ENCODE results near the gene KRT28. TPM values are rescaled to one million over a fixed set of nuclear protein-coding genes. Genes with fewer than 3 reads are reported as not detected.

KRT28 gene
- total and polyA plus RNA-seq, 2 donors from 2014 or later = not detected

DNA sequence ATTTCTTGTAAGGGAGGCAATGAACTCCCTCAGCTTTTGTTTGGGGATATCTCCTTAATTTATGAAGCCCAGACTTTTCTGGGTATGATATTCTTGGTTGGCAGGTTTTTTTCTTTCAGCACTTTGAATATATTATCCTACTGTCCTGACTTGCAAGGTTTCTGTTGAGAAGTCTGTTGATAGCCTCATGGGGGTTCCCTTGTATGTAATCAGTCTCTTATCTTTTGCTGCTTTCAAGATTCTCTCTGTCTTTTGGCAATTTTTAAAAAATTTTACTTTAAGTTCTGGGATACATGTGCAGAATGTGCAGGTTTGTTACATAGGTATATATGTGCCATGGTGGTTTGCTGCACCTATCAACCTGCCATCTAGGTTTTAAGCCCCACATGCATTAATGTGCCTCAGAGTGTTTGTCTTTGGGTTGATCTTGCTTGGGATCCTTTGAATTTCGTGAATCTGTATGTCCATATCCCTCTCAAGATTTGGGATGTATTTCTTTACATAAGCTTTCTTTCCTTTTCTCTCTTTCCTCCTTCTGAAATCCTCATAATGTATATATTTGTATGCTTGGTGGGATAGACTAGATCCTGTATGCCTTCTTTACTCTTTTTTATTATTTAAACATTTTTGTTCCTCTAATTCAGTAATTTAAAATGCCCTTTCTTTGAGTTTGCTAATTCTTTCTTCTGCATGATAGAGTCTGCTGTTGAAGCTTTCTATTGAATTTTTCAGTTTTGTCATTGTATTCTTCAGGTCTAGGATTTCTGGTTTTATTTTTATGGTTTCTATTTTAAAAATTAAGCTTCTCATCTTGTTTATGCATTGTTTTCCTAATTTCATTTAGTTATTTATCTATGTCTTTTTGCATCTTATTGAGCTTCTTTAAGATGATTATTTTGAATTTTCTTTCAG is 39.4 kb downstream of the KRT28 start:
- H3K36me3 ChIP-seq (ENCODE audit: control insufficient read depth in 2 of 3, insufficient read depth in 3 of 3, low read length in 3 of 3) = no peaks in the 10 kb centered on the region
- H3K9ac ChIP-seq (ENCODE audit: low read length in 3 of 3) = no peak overlapping the region
- intact Hi-C loops (cut with DNase I) = no loop called here
- FAIRE-seq (no peak), DNase-seq (no peak)
- H3K27me3 ChIP-seq (ENCODE audit: control insufficient read depth, insufficient read depth, low read length) = no peaks in the 10 kb centered on the region
- no peak overlapping the region for H3K27ac ChIP-seq (ENCODE audit: low read depth in 2 of 2, low read length in 2 of 2)
- no peak overlapping the region for H3K4me3 ChIP-seq (ENCODE audit: low read length in 3 of 3)
- H3K9me3 ChIP-seq (ENCODE audit: control insufficient read depth in 2 of 3, insufficient read depth in 1 of 3, low read length in 3 of 3) = peaks cover 2 to 24% (median 2%) of the 10 kb centered on the region in 3 donors
- TF ChIP-seq, protein P1, sequence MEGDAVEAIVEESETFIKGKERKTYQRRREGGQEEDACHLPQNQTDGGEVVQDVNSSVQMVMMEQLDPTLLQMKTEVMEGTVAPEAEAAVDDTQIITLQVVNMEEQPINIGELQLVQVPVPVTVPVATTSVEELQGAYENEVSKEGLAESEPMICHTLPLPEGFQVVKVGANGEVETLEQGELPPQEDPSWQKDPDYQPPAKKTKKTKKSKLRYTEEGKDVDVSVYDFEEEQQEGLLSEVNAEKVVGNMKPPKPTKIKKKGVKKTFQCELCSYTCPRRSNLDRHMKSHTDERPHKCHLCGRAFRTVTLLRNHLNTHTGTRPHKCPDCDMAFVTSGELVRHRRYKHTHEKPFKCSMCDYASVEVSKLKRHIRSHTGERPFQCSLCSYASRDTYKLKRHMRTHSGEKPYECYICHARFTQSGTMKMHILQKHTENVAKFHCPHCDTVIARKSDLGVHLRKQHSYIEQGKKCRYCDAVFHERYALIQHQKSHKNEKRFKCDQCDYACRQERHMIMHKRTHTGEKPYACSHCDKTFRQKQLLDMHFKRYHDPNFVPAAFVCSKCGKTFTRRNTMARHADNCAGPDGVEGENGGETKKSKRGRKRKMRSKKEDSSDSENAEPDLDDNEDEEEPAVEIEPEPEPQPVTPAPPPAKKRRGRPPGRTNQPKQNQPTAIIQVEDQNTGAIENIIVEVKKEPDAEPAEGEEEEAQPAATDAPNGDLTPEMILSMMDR (IDR thresholded peaks at IDR 0.05; ENCODE audit: borderline replicate concordance, extremely low read depth, insufficient read depth) = no peak
- no peaks in the 10 kb centered on the region for H3K4me1 ChIP-seq (ENCODE audit: control insufficient read depth in 2 of 3, insufficient read depth in 2 of 3, low read depth in 1 of 3, low read length in 3 of 3)

DNA sequence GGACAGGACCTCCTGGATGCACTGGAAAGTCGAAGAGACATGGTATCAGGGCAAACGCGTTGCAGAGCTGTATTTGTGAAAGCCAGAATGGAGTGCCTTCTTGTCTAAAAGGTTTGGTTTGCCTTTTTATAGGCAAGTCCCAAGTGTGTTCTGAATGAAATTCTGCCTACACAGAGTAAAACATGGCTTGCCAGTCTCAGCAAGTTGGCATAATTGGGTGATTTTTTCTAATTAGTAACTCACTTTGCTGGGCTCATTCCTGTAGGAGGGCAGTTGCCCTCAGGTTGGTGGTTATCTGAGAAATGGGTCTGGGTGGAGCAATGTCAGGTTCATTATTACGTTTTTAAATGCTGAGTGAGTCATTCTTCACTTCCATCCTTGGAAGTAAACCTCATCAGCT is 44.5 kb downstream of the KRT28 start, which contains the start of gene KRT25:
TSS of gene KRT25 (minus strand) at position 101 of the 400 bp plus-strand sequence. CDS start at position 41, 60 bp downstream.
- H3K4me3 ChIP-seq (ENCODE audit: low read length in 3 of 3) = no peak within 1 kb of the TSS
- peaks cover 0 to 5% (median 2%) of the 10 kb centered on the region in 3 donors for H3K9me3 ChIP-seq (ENCODE audit: control insufficient read depth in 2 of 3, insufficient read depth in 1 of 3, low read length in 3 of 3)
- H3K4me1 ChIP-seq (ENCODE audit: control insufficient read depth in 2 of 3, insufficient read depth in 2 of 3, low read depth in 1 of 3, low read length in 3 of 3) = no peaks in the 10 kb centered on the region
- no peak for FAIRE-seq
- no peak within 1 kb of the TSS for H3K9ac ChIP-seq (ENCODE audit: low read length in 3 of 3)
- TF ChIP-seq, protein P1 (IDR thresholded peaks at IDR 0.05; ENCODE audit: borderline replicate concordance, extremely low read depth, insufficient read depth) = no peak
- no peak for DNase-seq
- no peak within 1 kb of the TSS for H3K27ac ChIP-seq (ENCODE audit: low read depth in 2 of 2, low read length in 2 of 2)
- intact Hi-C loops (cut with DNase I) = no loop called here
- H3K27me3 ChIP-seq (ENCODE audit: control insufficient read depth, insufficient read depth, low read length) = no peaks in the 10 kb centered on the region
- H3K36me3 ChIP-seq (ENCODE audit: control insufficient read depth in 2 of 3, insufficient read depth in 3 of 3, low read length in 3 of 3) = no peaks in the 10 kb centered on the region

DNA sequence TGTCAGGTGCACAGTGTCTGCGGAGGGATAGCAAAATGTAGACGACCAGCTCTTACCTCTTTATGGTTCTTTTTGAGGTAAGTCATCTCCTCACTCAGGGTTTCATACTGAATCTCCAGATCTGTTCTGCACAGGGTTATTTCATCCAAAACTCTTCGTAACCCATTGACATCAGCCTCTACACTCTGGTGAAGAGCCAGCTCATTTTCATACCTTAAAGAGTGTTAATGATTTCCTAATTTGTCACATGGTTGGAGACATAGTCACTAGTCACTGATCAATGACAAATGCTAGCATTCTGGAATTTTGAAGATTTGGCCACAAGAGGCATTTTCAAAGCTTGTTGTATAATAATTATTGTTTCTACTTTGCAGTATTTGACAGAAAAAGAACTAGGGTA is 46.0 kb downstream of the KRT28 start:
- Histone ChIP-seq H3K27ac (ENCODE audit: low read depth in 2 of 2, low read length in 2 of 2) (no peak overlapping the region), H3K9me3 (ENCODE audit: control insufficient read depth in 2 of 3, insufficient read depth in 1 of 3, low read length in 3 of 3) (no peaks in the 10 kb centered on the region), H3K27me3 (ENCODE audit: control insufficient read depth, insufficient read depth, low read length) (no peaks in the 10 kb centered on the region), H3K36me3 (ENCODE audit: control insufficient read depth in 2 of 3, insufficient read depth in 3 of 3, low read length in 3 of 3) (no peaks in the 10 kb centered on the region), H3K4me1 (ENCODE audit: control insufficient read depth in 2 of 3, insufficient read depth in 2 of 3, low read depth in 1 of 3, low read length in 3 of 3) (no peaks in the 10 kb centered on the region), H3K9ac (ENCODE audit: low read length in 3 of 3) (no peak overlapping the region), H3K4me3 (ENCODE audit: low read length in 3 of 3) (no peak overlapping the region)
- TF ChIP-seq, protein P1 (IDR thresholded peaks at IDR 0.05; ENCODE audit: borderline replicate concordance, extremely low read depth, insufficient read depth) = no peak
- DNase-seq (no peak), FAIRE-seq (no peak)
- intact Hi-C loops (cut with DNase I) = no loop called here

Measured in kidney (tissue), 14 donors.